Nephron progenitor cell (in vitro differentiated cells): ENCODE results near the gene SIGMAR1.

Experiments
- DNase-seq: peaks from one replicate; pipeline ENCODE4 v3.0.0; 2021
- H3K27ac Mint-ChIP-seq: 2 replicates; pipeline ENCODE4 v1.8.0; 2021; ENCODE audit warnings: mild to moderate bottlenecking, moderate library complexity, mixed read lengths
- H3K27me3 Mint-ChIP-seq: 2 replicates; pipeline ENCODE4 v1.8.0; 2021; ENCODE audit warnings: mild to moderate bottlenecking, low read depth, mixed read lengths; ENCODE audit not compliant: poor library complexity
- H3K36me3 Mint-ChIP-seq: 2 replicates; pipeline ENCODE4 v1.8.0; 2021; ENCODE audit warnings: low read depth, mixed read lengths
- H3K4me1 Mint-ChIP-seq: 2 replicates; pipeline ENCODE4 v1.8.0; 2021; ENCODE audit warnings: mixed read lengths
- H3K4me3 Mint-ChIP-seq: 2 replicates; pipeline ENCODE4 v1.8.0; 2021; ENCODE audit warnings: mild to moderate bottlenecking, moderate library complexity, mixed read lengths
- H3K9me3 Mint-ChIP-seq: 2 replicates; pipeline ENCODE4 v1.8.0; 2021; ENCODE audit warnings: mild to moderate bottlenecking, moderate library complexity, mixed read lengths
- CTCF ChIP-seq: fragments of 200-600 bp; sonication (generic); IDR thresholded peaks from 2 replicates; pipeline ENCODE4 v1.5.0; 2021; ENCODE audit warnings: antibody characterized with exemption

Gene SIGMAR1

DNA sequence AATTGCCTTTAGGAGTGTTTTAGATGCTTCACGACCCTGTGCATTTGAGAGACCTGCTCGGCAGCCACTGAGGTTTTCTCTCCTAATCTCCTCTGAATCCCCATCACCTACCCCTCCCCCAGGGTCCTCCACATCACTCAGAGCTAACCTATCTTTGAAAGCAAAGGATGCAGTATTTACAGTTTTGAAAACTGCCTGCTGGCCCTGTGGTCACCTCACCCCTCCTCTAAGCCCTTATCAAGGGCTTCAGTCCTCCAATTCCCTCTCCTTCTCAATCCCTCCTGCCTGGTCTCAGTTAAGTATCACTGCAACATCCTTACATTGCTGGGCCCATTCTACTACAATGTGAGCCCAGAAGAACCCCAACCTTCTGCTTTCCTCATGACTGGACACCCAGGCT, 30.3 kb downstream of the SIGMAR1 start:
- peaks cover 9% of the 10 kb centered on the region for H3K27me3 Mint-ChIP-seq
- H3K9me3 Mint-ChIP-seq = no peaks in the 10 kb centered on the region
- H3K27ac Mint-ChIP-seq = no peak overlapping the region
- no peak for TF ChIP-seq CTCF
- H3K4me1 Mint-ChIP-seq = peaks cover 29% of the 10 kb centered on the region
- H3K4me3 Mint-ChIP-seq = no peak overlapping the region
- H3K36me3 Mint-ChIP-seq = peaks cover 4% of the 10 kb centered on the region
- no peak for DNase-seq

DNA sequence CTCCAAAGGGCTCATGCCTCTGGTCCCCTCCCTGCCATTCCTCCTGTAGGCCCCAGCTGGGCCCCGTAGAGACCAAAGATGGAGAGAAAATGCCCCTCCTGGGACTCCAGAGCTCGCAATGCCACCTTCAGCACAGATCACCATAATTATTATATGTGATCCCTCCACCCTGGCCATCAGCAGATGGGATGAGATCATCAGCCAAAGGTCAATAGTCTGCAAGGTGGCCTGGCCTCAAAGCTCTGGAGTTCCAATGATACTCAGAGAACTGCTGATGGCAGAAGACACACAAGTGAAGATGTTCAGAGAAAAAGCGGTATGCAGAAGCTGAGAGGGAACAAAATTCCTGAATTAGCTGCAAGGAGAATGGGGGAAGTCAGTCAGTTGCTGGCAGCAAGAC, 30.7 kb downstream of the SIGMAR1 start:
- Mint-ChIP-seq H3K4me3 (no peak overlapping the region), H3K36me3 (peaks cover 4% of the 10 kb centered on the region), H3K9me3 (no peaks in the 10 kb centered on the region), H3K27ac (no peak overlapping the region), H3K4me1 (peaks cover 26% of the 10 kb centered on the region), H3K27me3 (peaks cover 9% of the 10 kb centered on the region)
- no peak for TF ChIP-seq CTCF
- DNase-seq = no peak

DNA sequence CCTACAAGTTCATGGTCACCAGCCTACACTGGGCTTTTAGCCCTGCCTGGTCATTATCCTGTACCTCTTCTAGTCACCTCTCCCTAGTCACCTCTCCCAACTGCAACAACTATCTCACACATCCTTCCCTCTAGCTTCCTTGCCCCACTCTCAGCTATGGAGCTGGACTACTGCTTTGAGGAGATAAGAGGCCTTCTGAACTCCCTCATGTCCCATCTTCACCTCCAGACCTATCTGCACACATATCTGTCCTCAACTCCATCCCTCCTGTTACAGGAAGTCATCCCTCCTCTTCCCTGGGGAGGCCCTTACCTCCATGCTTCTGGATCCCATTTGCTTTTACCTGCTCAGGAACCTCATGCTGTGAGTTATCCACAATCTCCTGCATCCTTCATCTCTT, 31.4 kb downstream of the SIGMAR1 start:
- Mint-ChIP-seq H3K27me3 (peaks cover 9% of the 10 kb centered on the region), H3K4me3 (no peak overlapping the region), H3K27ac (no peak overlapping the region), H3K9me3 (no peaks in the 10 kb centered on the region), H3K36me3 (peaks cover 4% of the 10 kb centered on the region), H3K4me1 (peaks cover 27% of the 10 kb centered on the region)
- TF ChIP-seq CTCF = no peak
- no peak for DNase-seq

GRCh38 chr9:34603610-34604231, 33.9 kb downstream of the SIGMAR1 start:
- Mint-ChIP-seq H3K4me3 (no peak overlapping the region), H3K27me3 (peaks cover 18% of the 10 kb centered on the region), H3K4me1 (peaks cover 20% of the 10 kb centered on the region), H3K36me3 (no peaks in the 10 kb centered on the region), H3K9me3 (no peaks in the 10 kb centered on the region), H3K27ac (no peak overlapping the region)
- DNase-seq = peak; percentile 95
- peak; percentile 93 for TF ChIP-seq CTCF

GRCh38 chr9:34601937-34602573, 35.5 kb downstream of the SIGMAR1 start:
- H3K36me3 Mint-ChIP-seq = no peaks in the 10 kb centered on the region
- peaks cover 18% of the 10 kb centered on the region for H3K27me3 Mint-ChIP-seq
- H3K4me3 Mint-ChIP-seq = no peak overlapping the region
- peaks cover 30% of the 10 kb centered on the region for H3K4me1 Mint-ChIP-seq
- no peaks in the 10 kb centered on the region for H3K9me3 Mint-ChIP-seq
- no peak for TF ChIP-seq CTCF
- no peak for DNase-seq
- H3K27ac Mint-ChIP-seq = peak overlapping the region; percentile 5

- no peak for DNase-seq
- Mint-ChIP-seq H3K9me3 (no peaks in the 10 kb centered on the region), H3K27ac (no peak overlapping the region), H3K36me3 (no peaks in the 10 kb centered on the region), H3K4me3 (no peak overlapping the region), H3K27me3 (peaks cover 23% of the 10 kb centered on the region), H3K4me1 (peaks cover 39% of the 10 kb centered on the region)
- no peak for TF ChIP-seq CTCF
Observed at GRCh38 chr9:34600908-34601307, 36.7 kb downstream of the SIGMAR1 start.
